Breast epithelium (tissue), 3 donors: ENCODE measurements around the gene ANKRD29.

Source experiments
- POLR2A ChIP-seq: fragments of 450-650 bp; IDR thresholded peaks from one replicate; pipeline ENCODE4 v1.6.1; 2016; ENCODE audit warnings: antibody characterized with exemption, mild to moderate bottlenecking, moderate library complexity
- POLR2AphosphoS5 ChIP-seq, 3 donors: sonication (generic); formaldehyde crosslinking; IDR thresholded peaks; one replicate each; pipeline ENCODE4 v1.6.1; 2017; ENCODE audit warnings: antibody characterized with exemption in 3 of 3
- TF ChIP-seq, protein P1 (sequence below), 3 donors: fragments of 450-650 bp; IDR thresholded peaks; one replicate each; pipeline ENCODE4 v1.5.1; 2016 to 2017; ENCODE audit warnings: antibody characterized with exemption in 3 of 3, mild to moderate bottlenecking in 3 of 3, moderate library complexity in 3 of 3

GRCh38 chr18:23567671-23568070, 95.0 kb downstream of the ANKRD29 start:
- TF ChIP-seq, protein P1, sequence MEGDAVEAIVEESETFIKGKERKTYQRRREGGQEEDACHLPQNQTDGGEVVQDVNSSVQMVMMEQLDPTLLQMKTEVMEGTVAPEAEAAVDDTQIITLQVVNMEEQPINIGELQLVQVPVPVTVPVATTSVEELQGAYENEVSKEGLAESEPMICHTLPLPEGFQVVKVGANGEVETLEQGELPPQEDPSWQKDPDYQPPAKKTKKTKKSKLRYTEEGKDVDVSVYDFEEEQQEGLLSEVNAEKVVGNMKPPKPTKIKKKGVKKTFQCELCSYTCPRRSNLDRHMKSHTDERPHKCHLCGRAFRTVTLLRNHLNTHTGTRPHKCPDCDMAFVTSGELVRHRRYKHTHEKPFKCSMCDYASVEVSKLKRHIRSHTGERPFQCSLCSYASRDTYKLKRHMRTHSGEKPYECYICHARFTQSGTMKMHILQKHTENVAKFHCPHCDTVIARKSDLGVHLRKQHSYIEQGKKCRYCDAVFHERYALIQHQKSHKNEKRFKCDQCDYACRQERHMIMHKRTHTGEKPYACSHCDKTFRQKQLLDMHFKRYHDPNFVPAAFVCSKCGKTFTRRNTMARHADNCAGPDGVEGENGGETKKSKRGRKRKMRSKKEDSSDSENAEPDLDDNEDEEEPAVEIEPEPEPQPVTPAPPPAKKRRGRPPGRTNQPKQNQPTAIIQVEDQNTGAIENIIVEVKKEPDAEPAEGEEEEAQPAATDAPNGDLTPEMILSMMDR (IDR thresholded peaks at IDR 0.05) = no peak
- TF ChIP-seq POLR2A (no peak), POLR2AphosphoS5 (IDR thresholded peaks at IDR 0.05) (no peak)
